Loucy (cell line): Measurements from ENCODE around the gene TTC8.

ENCODE experiments used
- H2AFZ ChIP-seq: fragments of 200-600 bp; sonication (generic); 2 replicates; pipeline ENCODE4 v1.6.0; 2016; ENCODE audit warnings: antibody characterized with exemption, mild to moderate bottlenecking, low read length, moderate library complexity
- H3F3A ChIP-seq: fragments of 200-600 bp; 2 replicates; pipeline ENCODE4 v1.6.0; 2016; ENCODE audit warnings: antibody characterized with exemption, low read depth, mild to moderate bottlenecking
- H3K27me3 ChIP-seq: fragments of 200-600 bp; sonication (generic); 2 replicates; pipeline ENCODE4 v1.6.1; 2014; ENCODE audit warnings: low read length, mild to moderate bottlenecking; ENCODE audit not compliant: insufficient read depth, poor library complexity, severe bottlenecking
- H3K36me3 ChIP-seq: fragments of 200-600 bp; sonication (generic); 2 replicates; pipeline ENCODE4 v1.6.1; 2016; ENCODE audit warnings: low read length; ENCODE audit not compliant: insufficient read depth
- H3K4me1 ChIP-seq: fragments of 200-600 bp; sonication (generic); 2 replicates; pipeline ENCODE4 v1.5.1; 2014; ENCODE audit warnings: low read length, mild to moderate bottlenecking; ENCODE audit not compliant: insufficient read depth, poor library complexity, severe bottlenecking
- H3K4me2 ChIP-seq: fragments of 200-600 bp; sonication (generic); 2 replicates; pipeline ENCODE4 v1.6.0; 2014; ENCODE audit warnings: antibody characterized with exemption, low read length, low read depth, mild to moderate bottlenecking; ENCODE audit not compliant: poor library complexity, severe bottlenecking
- H3K4me3 ChIP-seq: fragments of 200-600 bp; sonication (generic); 2 replicates; pipeline ENCODE4 v1.5.1; 2014; ENCODE audit warnings: low read length, mild to moderate bottlenecking, mixed read lengths; ENCODE audit not compliant: poor library complexity, severe bottlenecking
- H3K79me2 ChIP-seq: fragments of 200-600 bp; sonication (generic); 2 replicates; pipeline ENCODE4 v1.6.1; 2014; ENCODE audit warnings: low read length; ENCODE audit not compliant: insufficient read depth
- H3K9ac ChIP-seq: fragments of 200-600 bp; sonication (generic); 2 replicates; pipeline ENCODE4 v1.6.0; 2014; ENCODE audit warnings: mild to moderate bottlenecking, low read depth, low read length, moderate library complexity; ENCODE audit not compliant: poor library complexity, severe bottlenecking
- H3K9me2 ChIP-seq: fragments of 200-600 bp; sonication (generic); replicated peaks from 2 replicates; pipeline ENCODE4 v1.6.1; 2016; ENCODE audit warnings: low read depth, low read length, mixed read lengths
- H3K9me3 ChIP-seq: fragments of 200-600 bp; sonication (generic); 2 replicates; pipeline ENCODE4 v1.6.1; 2014; ENCODE audit warnings: mild to moderate bottlenecking, antibody characterized with exemption, low read length, low read depth; ENCODE audit not compliant: insufficient read depth
- H4K20me1 ChIP-seq: fragments of 200-600 bp; sonication (generic); 2 replicates; pipeline ENCODE4 v1.6.0; 2014; ENCODE audit warnings: antibody characterized with exemption, low read length, mild to moderate bottlenecking; ENCODE audit not compliant: insufficient read depth, poor library complexity, severe bottlenecking
- EZH2phosphoT487 ChIP-seq: fragments of 200-600 bp; IDR thresholded peaks from 2 replicates; pipeline ENCODE4 v1.6.1; 2018; ENCODE audit warnings: antibody characterized with exemption, mild to moderate bottlenecking, moderate library complexity, borderline replicate concordance
- TF ChIP-seq, protein P1 (sequence below): fragments of 200-600 bp; sonication (generic); conservative IDR thresholded peaks from 2 replicates; pipeline ENCODE4 v1.5.1; 2014; ENCODE audit warnings: mild to moderate bottlenecking, antibody characterized with exemption, low read length

The TTC8 gene

DNA sequence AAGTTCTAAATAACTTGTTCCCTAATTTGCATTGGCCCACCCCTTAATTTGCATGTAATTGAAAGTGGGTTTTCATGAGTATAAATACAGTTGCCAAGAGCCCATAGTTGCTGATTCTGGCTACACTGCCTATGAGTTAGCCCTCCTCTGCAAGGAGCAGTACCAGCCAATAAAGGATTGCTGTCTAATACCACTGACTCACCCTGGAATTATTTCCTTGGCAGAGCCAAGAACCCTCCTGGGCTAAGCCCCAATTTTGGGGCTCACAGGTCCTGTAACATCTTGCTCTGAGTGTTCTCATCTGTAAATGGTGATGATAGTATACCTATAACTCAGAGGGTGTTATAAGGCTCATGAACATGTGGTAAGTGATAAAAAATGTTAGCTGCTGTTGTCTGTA, 6.8 kb downstream of the TTC8 start:
- Histone ChIP-seq H3K36me3 (no peaks in the 10 kb centered on the region), H3K27me3 (no peaks in the 10 kb centered on the region), H3F3A (no peaks in the 10 kb centered on the region), H3K4me3 (no peak overlapping the region), H3K4me1 (no peaks in the 10 kb centered on the region), H3K79me2 (no peaks in the 10 kb centered on the region), H3K9me2 (no peaks in the 10 kb centered on the region), H3K4me2 (no peak overlapping the region), H4K20me1 (no peaks in the 10 kb centered on the region), H3K9me3 (no peaks in the 10 kb centered on the region), H2AFZ (no peak overlapping the region), H3K9ac (no peak overlapping the region)
- TF ChIP-seq, protein P1, sequence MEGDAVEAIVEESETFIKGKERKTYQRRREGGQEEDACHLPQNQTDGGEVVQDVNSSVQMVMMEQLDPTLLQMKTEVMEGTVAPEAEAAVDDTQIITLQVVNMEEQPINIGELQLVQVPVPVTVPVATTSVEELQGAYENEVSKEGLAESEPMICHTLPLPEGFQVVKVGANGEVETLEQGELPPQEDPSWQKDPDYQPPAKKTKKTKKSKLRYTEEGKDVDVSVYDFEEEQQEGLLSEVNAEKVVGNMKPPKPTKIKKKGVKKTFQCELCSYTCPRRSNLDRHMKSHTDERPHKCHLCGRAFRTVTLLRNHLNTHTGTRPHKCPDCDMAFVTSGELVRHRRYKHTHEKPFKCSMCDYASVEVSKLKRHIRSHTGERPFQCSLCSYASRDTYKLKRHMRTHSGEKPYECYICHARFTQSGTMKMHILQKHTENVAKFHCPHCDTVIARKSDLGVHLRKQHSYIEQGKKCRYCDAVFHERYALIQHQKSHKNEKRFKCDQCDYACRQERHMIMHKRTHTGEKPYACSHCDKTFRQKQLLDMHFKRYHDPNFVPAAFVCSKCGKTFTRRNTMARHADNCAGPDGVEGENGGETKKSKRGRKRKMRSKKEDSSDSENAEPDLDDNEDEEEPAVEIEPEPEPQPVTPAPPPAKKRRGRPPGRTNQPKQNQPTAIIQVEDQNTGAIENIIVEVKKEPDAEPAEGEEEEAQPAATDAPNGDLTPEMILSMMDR = no peak
- no peak for TF ChIP-seq EZH2phosphoT487

DNA sequence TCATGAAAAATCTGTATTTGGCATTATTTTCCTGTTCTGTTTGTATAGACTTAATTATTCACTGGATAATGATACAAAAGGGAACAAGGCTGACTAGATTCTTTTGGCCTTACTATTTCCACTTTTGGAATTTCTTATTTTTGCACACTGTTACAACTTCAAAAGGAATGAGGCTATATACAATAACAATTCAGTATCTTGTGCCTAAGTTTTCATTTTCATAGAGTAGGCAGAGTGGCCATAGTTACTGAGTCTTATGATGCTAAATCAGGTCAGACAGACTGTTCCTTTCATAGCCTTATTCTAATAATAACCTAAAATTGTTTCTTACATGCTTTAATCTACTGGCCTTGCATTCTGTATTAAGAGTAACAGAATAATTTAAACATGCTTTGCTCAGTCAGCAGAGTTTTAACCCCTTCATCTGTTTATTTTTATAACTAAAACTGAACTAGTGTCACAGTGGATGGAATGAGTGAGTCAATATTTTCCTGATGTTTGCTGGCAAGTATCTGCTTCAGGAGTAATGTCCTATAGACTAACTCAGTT, 10.5 kb downstream of the TTC8 start:
- TF ChIP-seq EZH2phosphoT487 = no peak
- TF ChIP-seq, protein P1 = no peak
- Histone ChIP-seq H3F3A (no peaks in the 10 kb centered on the region), H3K36me3 (no peaks in the 10 kb centered on the region), H3K9me2 (no peaks in the 10 kb centered on the region), H4K20me1 (no peaks in the 10 kb centered on the region), H3K4me3 (no peak overlapping the region), H3K79me2 (no peaks in the 10 kb centered on the region), H3K27me3 (no peaks in the 10 kb centered on the region), H3K4me2 (no peak overlapping the region), H2AFZ (no peak overlapping the region), H3K9me3 (no peaks in the 10 kb centered on the region), H3K4me1 (no peaks in the 10 kb centered on the region), H3K9ac (no peak overlapping the region)

DNA sequence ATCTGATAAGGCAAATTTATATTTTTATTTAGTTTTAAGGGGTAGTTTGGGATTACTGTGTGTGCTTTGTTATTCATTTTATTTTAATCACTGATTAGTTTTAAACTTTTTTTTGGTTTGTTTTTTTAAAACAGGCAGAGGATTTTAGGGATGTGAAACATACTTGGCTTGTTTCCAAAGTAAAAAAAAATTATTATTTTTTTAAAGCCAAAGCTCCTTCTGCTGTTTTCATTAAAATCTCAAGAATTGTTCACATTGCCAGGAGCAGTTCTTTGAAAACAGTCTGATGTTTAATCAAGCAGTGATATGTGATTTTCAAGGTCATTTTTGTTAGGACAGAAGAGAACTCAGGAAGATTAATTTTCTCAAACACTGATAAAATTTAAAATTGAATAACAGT, 11.2 kb downstream of the TTC8 start:
- no peak for TF ChIP-seq EZH2phosphoT487
- TF ChIP-seq, protein P1 = no peak
- Histone ChIP-seq H3K79me2 (no peaks in the 10 kb centered on the region), H3K27me3 (no peaks in the 10 kb centered on the region), H3K36me3 (no peaks in the 10 kb centered on the region), H3F3A (no peaks in the 10 kb centered on the region), H3K9me3 (no peaks in the 10 kb centered on the region), H3K4me1 (no peaks in the 10 kb centered on the region), H3K4me2 (no peak overlapping the region), H3K4me3 (no peak overlapping the region), H2AFZ (no peak overlapping the region), H3K9me2 (no peaks in the 10 kb centered on the region), H3K9ac (no peak overlapping the region), H4K20me1 (no peaks in the 10 kb centered on the region)
